Brain microvascular endothelial cell (primary cell): ENCODE data around the gene BBS2.

Experiments used
- DNase-seq: peaks from one replicate; pipeline ENCODE4 v3.0.0-alpha.2; 2020
- H3K27ac ChIP-seq: fragments of 250-450 bp; sonication (Bioruptor Pico); 2 replicates; pipeline ENCODE4 v1.5.1; 2020; ENCODE audit warnings: mild to moderate bottlenecking, moderate library complexity
- H3K27me3 ChIP-seq: fragments of 250-450 bp; sonication (Bioruptor Pico); replicated peaks from 2 replicates; pipeline ENCODE4 v1.5.1; 2020; ENCODE audit warnings: mild to moderate bottlenecking
- H3K36me3 ChIP-seq: fragments of 250-450 bp; sonication (Bioruptor Pico); replicated peaks from 2 replicates; pipeline ENCODE4 v1.5.1; 2020; ENCODE audit warnings: mild to moderate bottlenecking
- H3K4me3 ChIP-seq: 2 replicates; pipeline ENCODE4 v1.5.1; 2011; ENCODE audit warnings: low read depth, mild to moderate bottlenecking, control low read depth, low read length, moderate library complexity
- in situ Hi-C: cut with HindIII; loops from 2 replicates; pipeline ENCODE4 v1.10.0; 2017; ENCODE audit warnings: low sequenced_read_pairs, low pct_ligation_motif_present
- TF ChIP-seq, protein P1 (sequence below): IDR thresholded peaks from 2 replicates; pipeline ENCODE4 v1.5.1; 2011; ENCODE audit warnings: low read depth, mild to moderate bottlenecking, moderate library complexity, low read length, control low read depth, inconsistent platforms; ENCODE audit errors: missing control alignments

Gene BBS2

DNA sequence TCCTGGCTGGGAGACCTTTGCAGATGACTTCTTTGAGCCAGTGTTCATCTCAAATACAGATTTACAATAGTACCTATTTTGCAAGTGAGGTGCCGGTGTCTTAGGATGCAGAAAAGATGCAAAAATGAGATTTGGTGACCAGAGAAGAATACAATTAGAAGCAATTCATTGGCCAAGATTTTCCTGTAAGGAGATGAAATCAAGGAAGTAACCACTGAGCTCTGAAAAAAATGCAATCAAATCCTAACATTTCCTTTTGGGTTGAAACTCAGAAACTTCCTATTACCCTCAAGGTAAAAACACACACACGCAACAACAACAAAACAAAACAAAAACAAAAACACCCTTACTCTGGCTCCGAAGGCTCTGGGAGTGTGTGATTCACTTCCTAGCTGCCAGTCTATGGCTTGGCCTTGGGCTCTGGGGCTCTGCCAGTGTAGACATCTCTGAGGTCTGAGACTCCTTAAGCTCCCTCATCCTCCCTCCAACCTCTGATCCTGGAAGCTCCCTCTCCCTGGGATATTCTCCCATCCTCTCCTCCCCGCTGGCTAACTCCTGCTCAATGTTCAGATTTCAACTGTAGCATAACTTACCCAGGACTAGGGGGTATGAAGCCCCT, 28.2 kb upstream of the BBS2 start:
- H3K27me3 ChIP-seq, result no peaks in the 10 kb centered on the region
- no peaks in the 10 kb centered on the region for H3K36me3 ChIP-seq
- no peak overlapping the region for H3K4me3 ChIP-seq
- no peak overlapping the region for H3K27ac ChIP-seq
- in situ Hi-C loops, result no loop called here
- no peak for DNase-seq
- TF ChIP-seq, protein P1, sequence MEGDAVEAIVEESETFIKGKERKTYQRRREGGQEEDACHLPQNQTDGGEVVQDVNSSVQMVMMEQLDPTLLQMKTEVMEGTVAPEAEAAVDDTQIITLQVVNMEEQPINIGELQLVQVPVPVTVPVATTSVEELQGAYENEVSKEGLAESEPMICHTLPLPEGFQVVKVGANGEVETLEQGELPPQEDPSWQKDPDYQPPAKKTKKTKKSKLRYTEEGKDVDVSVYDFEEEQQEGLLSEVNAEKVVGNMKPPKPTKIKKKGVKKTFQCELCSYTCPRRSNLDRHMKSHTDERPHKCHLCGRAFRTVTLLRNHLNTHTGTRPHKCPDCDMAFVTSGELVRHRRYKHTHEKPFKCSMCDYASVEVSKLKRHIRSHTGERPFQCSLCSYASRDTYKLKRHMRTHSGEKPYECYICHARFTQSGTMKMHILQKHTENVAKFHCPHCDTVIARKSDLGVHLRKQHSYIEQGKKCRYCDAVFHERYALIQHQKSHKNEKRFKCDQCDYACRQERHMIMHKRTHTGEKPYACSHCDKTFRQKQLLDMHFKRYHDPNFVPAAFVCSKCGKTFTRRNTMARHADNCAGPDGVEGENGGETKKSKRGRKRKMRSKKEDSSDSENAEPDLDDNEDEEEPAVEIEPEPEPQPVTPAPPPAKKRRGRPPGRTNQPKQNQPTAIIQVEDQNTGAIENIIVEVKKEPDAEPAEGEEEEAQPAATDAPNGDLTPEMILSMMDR, result no peak

DNA sequence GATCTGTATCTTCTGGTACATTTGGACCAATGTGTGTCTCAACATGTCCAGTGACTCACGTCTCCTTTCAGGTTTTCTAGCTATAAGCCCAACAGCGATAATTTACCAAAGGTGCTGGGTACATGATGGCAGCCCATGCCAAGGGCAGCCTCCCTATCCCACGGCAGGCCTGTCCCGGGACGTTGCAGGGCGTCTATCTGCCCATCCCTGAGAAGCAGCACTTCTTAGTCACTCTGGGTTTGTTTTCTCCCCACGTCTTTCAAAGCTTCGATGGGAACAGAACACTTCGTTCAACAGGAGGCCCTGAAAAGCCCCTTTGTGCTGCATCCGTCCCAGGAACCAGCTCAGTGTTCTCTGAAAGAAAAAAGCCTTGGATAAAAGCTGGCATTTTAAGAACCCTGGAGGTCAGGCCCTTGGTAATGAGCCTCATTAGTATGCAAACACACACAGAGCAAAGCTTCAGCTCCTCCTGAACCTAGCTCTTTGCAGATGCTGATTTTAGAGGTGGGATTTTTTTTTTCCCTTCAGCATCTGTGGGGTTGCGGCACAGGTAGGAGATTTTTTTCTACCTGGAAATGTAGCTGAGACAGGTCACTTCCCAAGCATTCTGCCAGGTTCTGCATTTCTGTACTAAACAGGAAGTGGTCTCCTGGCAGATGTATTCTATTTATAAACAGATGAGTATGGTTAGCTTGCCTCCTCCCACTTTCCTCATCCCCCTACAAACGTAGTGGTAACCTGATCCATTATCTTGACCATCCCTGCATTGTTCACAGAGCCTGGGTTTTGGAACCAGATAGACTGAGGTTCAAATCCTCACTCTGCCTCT, 27.5 kb upstream of the BBS2 start:
- TF ChIP-seq, protein P1, result no peak
- in situ Hi-C loops, result no loop called here
- H3K4me3 ChIP-seq, result peak overlapping the region; percentile 3
- DNase-seq, result peak; percentile 26
- no peaks in the 10 kb centered on the region for H3K27me3 ChIP-seq
- H3K36me3 ChIP-seq, result no peaks in the 10 kb centered on the region
- H3K27ac ChIP-seq, result no peak overlapping the region

DNA sequence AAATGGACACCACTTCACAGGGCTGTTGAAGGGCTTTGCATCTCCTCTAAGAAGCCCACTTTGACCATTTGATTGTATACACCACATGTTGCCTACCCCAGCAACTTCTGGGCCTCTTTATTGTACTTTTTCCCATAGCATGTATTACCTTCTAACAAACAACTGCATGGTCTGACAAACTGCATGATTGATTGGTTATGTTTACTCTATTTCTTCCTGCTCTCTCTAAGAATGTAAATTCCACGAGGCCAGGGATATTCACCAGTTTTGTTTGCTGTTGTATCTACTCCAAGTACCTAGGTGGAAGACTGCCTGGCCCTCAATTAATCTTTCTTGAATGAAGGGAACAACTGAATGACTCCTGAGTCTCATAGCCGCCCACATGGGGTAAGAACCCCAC, 22.2 kb upstream of the BBS2 start:
- TF ChIP-seq, protein P1, result no peak
- in situ Hi-C loops, result no loop called here
- no peak for DNase-seq
- H3K27ac ChIP-seq, result no peak overlapping the region
- no peak overlapping the region for H3K4me3 ChIP-seq
- H3K36me3 ChIP-seq, result no peaks in the 10 kb centered on the region
- no peaks in the 10 kb centered on the region for H3K27me3 ChIP-seq

DNA sequence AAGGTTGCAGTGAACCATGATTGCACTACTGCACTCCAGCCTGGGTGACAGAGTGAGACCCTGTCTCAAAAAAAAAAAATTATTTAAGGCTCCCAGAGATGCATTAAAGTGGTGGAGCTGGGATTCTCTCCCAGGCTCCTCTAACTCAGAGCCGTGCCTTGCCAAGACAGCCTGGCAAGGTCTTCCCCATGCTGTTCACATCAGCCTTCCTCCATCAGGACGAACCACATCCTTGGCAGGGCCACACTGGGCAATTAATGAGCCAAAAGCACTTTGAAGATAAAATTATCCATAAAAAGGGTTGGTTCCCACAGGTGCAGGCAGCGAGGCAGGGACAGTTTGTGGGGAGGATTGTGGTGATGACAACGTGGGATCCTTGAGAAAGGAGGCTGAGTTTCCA, 19.8 kb upstream of the BBS2 start:
- Histone ChIP-seq H3K36me3 (no peaks in the 10 kb centered on the region), H3K27me3 (no peaks in the 10 kb centered on the region), H3K4me3 (no peak overlapping the region), H3K27ac (no peak overlapping the region)
- TF ChIP-seq, protein P1, result no peak
- in situ Hi-C loops, result no loop called here
- no peak for DNase-seq

DNA sequence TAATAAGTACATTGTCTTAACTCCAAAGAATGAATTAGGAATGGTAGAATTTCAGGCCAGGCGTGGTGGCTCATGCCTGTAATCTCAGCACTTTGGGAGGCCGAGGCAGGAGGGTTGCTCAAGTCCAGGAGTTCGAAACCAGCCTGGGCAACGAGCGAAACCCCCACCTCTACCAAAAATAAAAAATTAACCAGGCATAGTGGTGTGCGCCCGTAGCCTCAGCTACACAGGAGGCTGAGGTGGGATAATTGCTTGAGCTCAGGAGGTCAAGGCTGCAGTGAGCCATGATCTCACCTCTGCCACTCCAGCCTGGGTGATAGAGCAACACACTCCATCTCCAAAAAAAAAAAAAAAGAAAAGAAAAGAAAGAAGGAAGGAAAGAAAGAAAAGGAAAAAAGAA, 18.5 kb upstream of the BBS2 start:
- no peak overlapping the region for H3K4me3 ChIP-seq
- in situ Hi-C loops, result no loop called here
- H3K36me3 ChIP-seq, result no peaks in the 10 kb centered on the region
- no peak overlapping the region for H3K27ac ChIP-seq
- TF ChIP-seq, protein P1, result no peak
- H3K27me3 ChIP-seq, result no peaks in the 10 kb centered on the region
- DNase-seq, result no peak
